BJ (cell line): Measurements from ENCODE around the gene PROM2. TPM values are rescaled to one million over a fixed set of nuclear protein-coding genes. Genes with fewer than 3 reads are reported as not detected.

Source experiments
- CTCF ChIA-PET: fragments of 350-600 bp; formaldehyde crosslinking; extraction: SDS; loops from one replicate; lab custom pipeline; 2021; ENCODE audit warnings: antibody characterized with exemption, inconsistent platforms; lab: Yijun Ruan, JAX
- POLR2A ChIA-PET: fragments of 300-600 bp; sonication (Branson Sonifier 250); formaldehyde crosslinking; extraction: SDS; loops from one replicate; lab custom pipeline; 2021; ENCODE audit warnings: antibody characterized with exemption; lab: Charles Lee
- DNase-seq: peaks from one replicate; pipeline ENCODE4 v3.0.0-alpha.2; 2011; ENCODE audit warnings: low read depth
- H3K27me3 ChIP-seq: 2 replicates; pipeline ENCODE4 v1.6.0; 2011; ENCODE audit warnings: low read length; ENCODE audit not compliant: control insufficient read depth, insufficient read depth
- H3K36me3 ChIP-seq: 2 replicates; pipeline ENCODE4 v1.5.1; 2011; ENCODE audit warnings: low read length; ENCODE audit not compliant: control insufficient read depth, insufficient read depth
- H3K4me3 ChIP-seq: 2 replicates; pipeline ENCODE4 v1.5.1; 2011; ENCODE audit warnings: low read depth, mild to moderate bottlenecking, control low read depth, low read length
- CTCF ChIP-seq: IDR thresholded peaks from 2 replicates; pipeline ENCODE4 v1.5.1; 2011; ENCODE audit warnings: low read depth, mild to moderate bottlenecking, control low read depth, inconsistent platforms, low read length, moderate library complexity; ENCODE audit not compliant: insufficient read depth
- polyA plus RNA-seq: library from polyadenylated mRNA; depleted of rRNA; stranded (reverse); fragments of >200 nt; gene quantifications from 2 replicates; pipeline ENCODE4 v1.2.3, GENCODE V29; 2011

Gene PROM2
- polyA plus RNA-seq, 1 experiment: 0.50 TPM

DNA sequence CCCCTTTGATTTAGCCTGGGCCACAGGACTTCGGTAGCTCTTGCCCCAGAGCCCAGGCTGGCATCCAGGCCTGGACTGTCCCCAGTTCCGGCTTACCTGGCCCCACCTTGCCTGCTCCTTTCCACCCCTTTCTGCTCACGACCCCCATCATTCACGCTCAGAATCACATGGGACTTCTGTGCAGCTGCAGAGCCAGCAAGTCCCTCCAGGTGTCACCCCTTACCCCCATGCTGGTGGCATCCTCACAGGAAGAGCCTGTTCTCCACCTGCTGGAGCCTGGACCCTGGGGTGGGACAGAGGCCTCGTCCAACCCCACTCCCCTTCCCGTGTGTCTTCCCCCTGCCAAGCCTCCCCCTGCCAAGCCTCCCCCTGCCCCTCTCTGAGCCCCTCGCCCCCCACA, 15.0 kb downstream of the PROM2 start:
- H3K36me3 ChIP-seq: no peaks in the 10 kb centered on the region
- no peak for TF ChIP-seq CTCF
- CTCF ChIA-PET: interaction anchor here (0.7 to 1.2 kb wide), 2 partner anchors 12 to 56 kb away, joined by 3 read pairs; no protein-coding TSS in a partner anchor
- H3K27me3 ChIP-seq: no peaks in the 10 kb centered on the region
- POLR2A ChIA-PET: no interaction called here
- no peak for DNase-seq
- H3K4me3 ChIP-seq: no peak overlapping the region

DNA sequence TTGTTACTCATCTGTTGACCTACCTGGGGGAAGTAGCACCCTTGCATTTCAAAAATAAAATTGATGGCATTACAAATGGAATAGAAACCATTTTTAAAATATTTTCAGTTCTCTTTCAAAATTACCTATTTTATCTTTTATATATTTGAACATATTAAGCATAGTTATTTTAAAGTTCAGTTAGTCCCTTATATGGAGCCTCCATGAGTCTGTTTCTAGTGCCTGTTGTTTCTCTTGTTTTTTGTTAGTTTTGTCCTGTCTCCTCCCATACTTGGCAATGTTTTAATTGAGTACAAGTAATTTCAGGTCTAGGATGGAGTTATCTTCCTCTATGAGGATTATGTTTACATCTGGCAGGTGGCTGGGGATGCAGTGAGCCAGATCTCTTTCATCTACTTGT, 17.0 kb downstream of the PROM2 start:
- Histone ChIP-seq H3K27me3 (peaks cover 2% of the 10 kb centered on the region; the same call in 1 of the 2 replicates), H3K4me3 (no peak overlapping the region), H3K36me3 (no peaks in the 10 kb centered on the region)
- CTCF ChIA-PET: no interaction called here
- DNase-seq: no peak
- POLR2A ChIA-PET: no interaction called here
- no peak for TF ChIP-seq CTCF

GRCh38 chr2:95292623-95293260, 18.5 kb downstream of the PROM2 start:
- ChIA-PET POLR2A (no interaction called here), CTCF (interaction anchor here (0.7 to 1.4 kb wide), 3 partner anchors 12 to 61 kb away, joined by 3 to 4 read pairs (median 4); no protein-coding TSS in a partner anchor)
- peaks cover 8% of the 10 kb centered on the region; the same call in 1 of the 2 replicates for H3K27me3 ChIP-seq

GRCh38 chr2:95294579-95295250, 20.5 kb downstream of the PROM2 start:
- peaks cover 10% of the 10 kb centered on the region; the same call in 1 of the 2 replicates for H3K27me3 ChIP-seq
- ChIA-PET POLR2A (no interaction called here), CTCF (no interaction called here)
- H3K36me3 ChIP-seq: no peaks in the 10 kb centered on the region
- no peak for DNase-seq
- no peak for TF ChIP-seq CTCF
- no peak overlapping the region for H3K4me3 ChIP-seq

More at GRCh38 chr2:95292623-95293260, 18.5 kb downstream of the PROM2 start:
- no peak for TF ChIP-seq CTCF
- no peak for DNase-seq
- no peaks in the 10 kb centered on the region for H3K36me3 ChIP-seq
- H3K4me3 ChIP-seq: no peak overlapping the region

DNA sequence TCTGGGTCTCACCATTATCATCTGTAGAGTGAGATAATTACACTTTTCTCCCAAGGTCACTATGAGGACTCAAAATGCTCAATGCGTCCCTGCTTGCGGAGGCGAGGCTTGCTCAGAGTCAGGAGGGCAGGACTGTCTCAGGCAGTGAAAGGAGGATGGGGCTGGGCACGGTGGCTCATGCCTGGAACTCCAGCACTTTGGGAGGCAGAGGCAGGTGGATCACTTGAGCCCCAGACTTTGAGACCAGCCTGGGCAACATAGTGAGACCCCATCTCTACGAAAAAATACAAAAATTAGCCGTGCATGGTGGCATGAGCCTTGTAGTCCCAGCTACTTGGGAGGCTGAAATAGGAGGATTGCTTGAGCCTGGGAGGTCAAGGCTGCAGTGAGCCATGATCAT, 21.1 kb downstream of the PROM2 start:
- Histone ChIP-seq H3K4me3 (no peak overlapping the region), H3K27me3 (peaks cover 10% of the 10 kb centered on the region; the same call in 1 of the 2 replicates), H3K36me3 (no peaks in the 10 kb centered on the region)
- CTCF ChIA-PET: interaction anchor here (1.2 kb wide), 1 partner anchor 10 kb away, joined by 3 read pairs; no protein-coding TSS in a partner anchor
- POLR2A ChIA-PET: no interaction called here
- no peak for TF ChIP-seq CTCF
- no peak for DNase-seq
